Endometrial microvascular endothelial cells (primary cell): Measurements from ENCODE around the gene LILRA1. TPM values are rescaled to one million over a fixed set of nuclear protein-coding genes. Genes with fewer than 3 reads are reported as not detected.
"Not testable (repeated sequence)": the region's sequence is repeated elsewhere in the genome, so short reads cannot be mapped to it uniquely, and the experiment has no call there.

Experiments used
- in situ Hi-C: cut with HindIII; loops from 2 replicates; pipeline ENCODE4 v1.10.0; 2017; ENCODE audit warnings: low sequenced_read_pairs, low pct_unique_long_range_greater_than_20kb; ENCODE audit errors: inconsistent ontology term
- total RNA-seq: library from RNA; depleted of rRNA; stranded (reverse); fragments of >200 nt; gene quantifications from one replicate; pipeline ENCODE4 v1.2.3, GENCODE V29; 2015; ENCODE audit errors: inconsistent ontology term

The LILRA1 gene
- total RNA-seq, 1 donor from 2014 or later, result not detected

GRCh38 chr19:54616057-54616456 is 22.6 kb downstream of the LILRA1 start:
- in situ Hi-C loops, result no loop called here

GRCh38 chr19:54616821-54617560 is 23.6 kb downstream of the LILRA1 start:
- in situ Hi-C loops, result no loop called here

- in situ Hi-C loops, result no loop called here
Measured at GRCh38 chr19:54620464-54620863, 27.0 kb downstream of the LILRA1 start.

GRCh38 chr19:54622431-54622830 is 29.0 kb downstream of the LILRA1 start:
- in situ Hi-C loops, result no loop called here

GRCh38 chr19:54624234-54624633 is 30.8 kb downstream of the LILRA1 start:
- in situ Hi-C loops, result not testable (repeated sequence)

GRCh38 chr19:54624934-54625730 is 31.7 kb downstream of the LILRA1 start:
- in situ Hi-C loops, result not testable (repeated sequence)

GRCh38 chr19:54626757-54627156 is 33.3 kb downstream of the LILRA1 start:
- in situ Hi-C loops, result no loop called here

- in situ Hi-C loops, result not testable (repeated sequence)
Measured at GRCh38 chr19:54627912-54628311, 34.5 kb downstream of the LILRA1 start.

- in situ Hi-C loops, result not testable (repeated sequence)
Measured at GRCh38 chr19:54630262-54630661, 36.8 kb downstream of the LILRA1 start, which contains the start of gene LILRB1. TSS of gene LILRB1 (plus strand) at chr19:54630484. CDS start at chr19:54631074, 590 bp downstream.

GRCh38 chr19:54630782-54631181 is 37.4 kb downstream of the LILRA1 start:
- in situ Hi-C loops, result no loop called here

GRCh38 chr19:54631489-54632337 is 38.3 kb downstream of the LILRA1 start:
- in situ Hi-C loops, result not testable (repeated sequence)

GRCh38 chr19:54632517-54632916 is 39.1 kb downstream of the LILRA1 start:
- in situ Hi-C loops, result not testable (repeated sequence)

- in situ Hi-C loops, result no loop called here
Measured at GRCh38 chr19:54633401-54633800, 40.0 kb downstream of the LILRA1 start.

- in situ Hi-C loops, result not testable (repeated sequence)
Measured at GRCh38 chr19:54636081-54636480, 42.6 kb downstream of the LILRA1 start.

GRCh38 chr19:54638683-54639082 is 45.3 kb downstream of the LILRA1 start:
- in situ Hi-C loops, result no loop called here

GRCh38 chr19:54642953-54643352 is 49.5 kb downstream of the LILRA1 start:
- in situ Hi-C loops, result not testable (repeated sequence)

GRCh38 chr19:54643583-54643982 is 50.2 kb downstream of the LILRA1 start:
- in situ Hi-C loops, result not testable (repeated sequence)

GRCh38 chr19:54644056-54644455 is 50.6 kb downstream of the LILRA1 start:
- in situ Hi-C loops, result no loop called here

GRCh38 chr19:54646331-54646841 is 53.0 kb downstream of the LILRA1 start:
- in situ Hi-C loops, result no loop called here
